HG03139 (cell line): ENCODE data around the gene MYO18A.

ENCODE experiments used
- ATAC-seq: cut with Tn5 transposase; IDR thresholded peaks from one replicate; pipeline ENCODE4 v1.9.1; 2021; ENCODE audit not compliant: unreplicated experiment

MYO18A gene

DNA sequence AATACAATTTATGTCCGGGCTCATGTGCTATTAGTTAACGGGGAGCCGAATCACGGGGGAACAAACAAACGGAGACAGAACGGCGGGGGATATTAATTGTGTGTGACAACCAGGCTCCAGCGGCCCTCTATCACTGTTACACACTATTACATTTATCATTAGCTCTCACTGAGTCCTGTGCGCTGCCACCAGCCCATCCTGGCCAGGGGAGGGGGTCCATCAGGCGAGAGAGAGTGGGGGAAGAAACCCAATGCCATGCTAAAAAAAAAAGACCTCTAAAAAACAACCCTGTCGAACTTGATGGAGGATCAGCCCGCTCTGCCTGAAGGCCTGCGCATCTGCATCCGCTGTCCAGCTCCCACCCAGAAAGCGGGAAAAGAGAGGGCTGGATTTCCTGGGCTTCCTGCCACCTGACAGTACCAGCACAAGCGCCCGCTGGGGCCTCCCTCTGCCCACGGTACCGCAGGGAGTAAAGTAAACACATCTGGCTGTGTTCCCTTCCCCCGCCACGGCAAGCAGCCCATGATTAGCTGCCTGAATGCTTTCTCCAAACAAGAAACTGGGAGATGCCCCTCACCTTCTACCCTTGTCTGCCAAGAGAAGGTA is 95.6 kb downstream of the MYO18A start:
- ATAC-seq: no peak

DNA sequence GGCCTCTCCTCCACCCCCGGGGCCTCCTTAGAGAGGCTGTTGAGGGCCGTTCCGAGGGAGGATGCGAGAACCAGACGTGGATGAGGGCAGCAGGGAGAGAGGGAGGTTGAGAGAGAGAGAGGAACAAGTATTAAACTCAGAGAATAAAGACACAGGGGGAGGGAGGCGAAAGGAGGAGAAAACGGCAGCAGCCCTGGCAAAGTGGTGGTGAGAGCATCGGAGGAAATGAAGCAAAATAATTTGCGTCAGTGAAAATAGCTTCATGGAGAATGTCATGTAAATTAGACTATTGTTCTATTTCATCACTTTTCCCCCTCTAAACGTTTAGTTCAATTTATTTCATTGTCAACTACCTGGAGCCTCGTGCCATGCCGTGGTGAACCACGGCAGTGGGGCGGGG is 99.2 kb downstream of the MYO18A start:
- no peak for ATAC-seq

DNA sequence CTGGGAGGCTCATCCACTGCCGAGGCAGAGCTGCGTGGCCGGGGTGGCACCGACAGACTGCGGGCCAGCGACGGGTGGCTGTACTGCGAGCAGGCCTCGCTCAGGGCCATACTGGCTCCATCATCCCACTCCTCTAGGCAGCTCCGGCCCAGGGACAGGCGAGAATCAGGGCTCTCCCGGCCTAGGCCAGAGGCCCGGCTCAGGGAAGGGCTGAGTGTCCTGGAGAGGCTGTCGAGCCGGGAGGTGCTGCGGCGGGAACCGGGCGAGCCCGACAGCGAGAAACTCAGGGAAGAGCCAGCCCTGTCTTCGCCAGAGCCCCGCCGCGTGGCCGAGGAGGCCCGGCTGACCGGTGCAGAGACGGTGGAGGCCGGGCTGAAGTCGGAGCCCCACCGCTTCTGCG is 99.9 kb downstream of the MYO18A start:
- ATAC-seq: no peak

DNA sequence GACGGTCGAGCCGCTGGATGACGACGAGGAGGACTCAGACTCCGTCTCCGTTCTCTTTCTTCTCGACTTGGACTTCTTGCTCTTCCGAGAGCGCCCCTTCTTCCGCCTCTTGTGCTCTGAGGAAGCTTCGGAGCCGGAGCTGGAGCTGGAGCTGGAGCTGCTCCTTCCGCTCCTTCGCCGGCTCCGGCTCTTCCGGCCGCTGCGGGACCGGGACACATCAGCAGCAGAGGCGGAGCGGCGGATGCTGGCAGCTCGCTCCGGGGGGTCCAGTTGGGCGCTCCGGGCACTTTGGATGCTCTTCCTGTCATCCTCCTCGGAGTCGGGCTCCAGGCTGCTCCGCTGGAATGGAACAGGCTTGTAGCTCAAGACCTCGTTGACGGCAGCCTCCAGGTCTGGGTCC is 100.3 kb downstream of the MYO18A start:
- ATAC-seq: no peak

DNA sequence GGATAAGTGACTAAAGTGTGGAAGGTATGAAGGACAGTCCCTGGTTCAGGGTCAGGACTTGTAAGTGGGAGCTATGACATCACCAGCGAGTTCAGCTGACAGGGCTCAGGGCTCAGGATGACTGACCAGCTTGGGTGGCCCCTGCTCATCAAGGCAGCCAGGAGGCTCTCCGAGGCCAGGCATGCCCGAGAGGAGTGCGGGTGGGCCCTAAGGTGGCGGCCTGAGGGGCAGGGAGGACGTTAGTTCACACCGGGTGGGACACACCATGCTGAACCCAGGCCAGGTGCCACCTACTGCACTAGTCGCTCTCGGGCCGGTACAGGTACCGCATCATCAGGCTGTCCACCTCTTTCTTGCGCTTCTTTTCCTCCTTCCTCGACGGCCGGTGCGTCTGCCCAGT is 100.8 kb downstream of the MYO18A start:
- no peak for ATAC-seq

DNA sequence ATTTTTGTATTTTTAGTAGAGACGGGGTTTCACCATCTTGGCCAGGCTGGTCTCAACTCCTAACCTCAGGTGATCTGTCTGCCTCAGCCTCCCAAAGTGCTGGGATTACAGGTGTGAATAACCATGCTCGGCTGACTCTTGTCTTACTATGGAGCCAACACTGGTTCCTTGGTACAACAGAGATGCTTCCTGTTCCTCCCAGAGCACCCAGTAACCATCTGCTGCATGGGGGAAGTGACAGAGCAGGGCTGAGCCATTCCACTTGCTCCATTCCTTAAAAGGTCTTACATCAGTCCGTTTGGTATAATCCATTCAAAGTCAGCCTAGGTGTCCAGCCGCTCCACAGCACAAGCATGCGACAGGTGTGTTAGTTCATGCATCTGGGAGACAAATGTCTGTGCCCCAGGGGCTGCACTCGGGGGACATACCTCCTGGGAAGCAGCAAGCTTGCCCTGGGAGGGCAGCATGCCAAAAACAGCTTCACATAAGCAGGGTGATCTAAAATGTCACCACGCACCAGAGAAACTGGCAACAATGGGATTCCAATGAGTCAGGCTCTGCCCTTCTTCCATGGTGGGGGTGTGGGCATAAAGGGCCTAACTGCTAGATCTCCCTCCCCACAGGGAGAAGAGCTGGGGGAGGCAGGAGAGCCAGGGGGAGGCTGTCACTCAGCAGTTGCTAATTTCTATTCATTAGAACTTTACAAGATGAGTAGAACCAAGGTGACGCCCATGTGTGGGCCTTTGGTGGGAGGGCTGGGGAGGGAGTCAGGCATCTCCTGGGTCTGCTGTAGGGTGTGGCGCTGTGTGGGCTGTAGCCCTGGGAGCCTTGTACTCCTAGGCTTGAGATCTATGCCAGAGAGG is 101.8 kb downstream of the MYO18A start:
- no peak for ATAC-seq

DNA sequence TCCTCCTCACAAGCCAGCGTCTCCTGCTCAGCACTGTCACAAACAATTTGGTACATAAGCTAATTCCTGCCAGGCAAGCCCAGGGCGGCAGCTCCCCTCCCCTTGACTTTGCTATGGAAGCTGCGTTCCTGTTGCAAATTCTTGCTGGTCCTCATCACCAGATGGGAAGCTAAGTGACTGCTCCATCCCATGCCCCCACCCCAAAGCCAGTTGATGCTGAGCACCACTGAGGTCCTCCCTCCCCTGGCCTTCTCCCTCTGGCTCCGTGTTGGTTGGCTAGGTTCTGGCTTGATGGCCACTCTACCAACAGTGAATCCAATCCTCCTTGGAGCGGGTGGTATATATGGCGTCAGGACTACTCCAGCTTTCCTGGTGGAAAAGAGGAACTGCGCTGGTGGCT is 102.9 kb downstream of the MYO18A start:
- no peak for ATAC-seq

DNA sequence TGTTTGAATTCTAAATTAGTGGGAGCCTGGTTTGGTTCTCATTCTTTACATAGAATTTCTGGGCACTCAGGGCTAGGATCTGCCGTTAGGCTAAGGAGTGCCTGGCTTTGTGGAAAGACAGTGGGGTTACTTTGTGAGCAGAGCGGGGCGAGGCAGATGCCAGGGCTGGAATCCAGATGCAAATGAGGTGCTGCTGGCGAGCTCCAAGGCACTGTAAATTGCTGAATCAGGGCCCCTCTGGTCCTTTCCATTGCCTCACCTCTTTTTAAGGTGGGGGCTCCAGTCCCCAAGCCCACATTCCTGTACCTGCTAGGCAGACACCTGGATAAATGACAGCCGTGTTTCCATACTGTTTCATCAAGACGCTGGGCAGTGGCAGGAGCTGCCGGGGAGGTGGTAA is 103.5 kb downstream of the MYO18A start:
- no peak for ATAC-seq

DNA sequence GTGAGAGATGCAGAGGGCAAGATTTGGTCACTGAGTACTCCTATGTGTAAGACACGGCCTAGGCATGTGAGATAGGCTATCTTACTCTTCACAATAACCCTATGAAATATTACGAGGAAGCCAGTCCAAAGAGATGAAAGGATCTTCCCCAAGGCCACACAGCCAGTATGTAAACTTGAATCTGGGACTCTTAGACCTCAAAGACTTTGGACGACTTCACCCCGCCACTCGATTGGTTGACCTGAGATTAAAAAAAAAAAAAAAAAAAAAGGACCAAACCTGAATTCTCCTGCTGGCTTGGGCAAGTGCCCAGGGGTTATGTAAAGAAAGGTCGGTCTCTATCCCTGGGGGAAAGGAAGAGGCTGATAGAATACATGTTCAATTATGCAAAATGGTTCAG is 104.1 kb downstream of the MYO18A start:
- no peak for ATAC-seq

DNA sequence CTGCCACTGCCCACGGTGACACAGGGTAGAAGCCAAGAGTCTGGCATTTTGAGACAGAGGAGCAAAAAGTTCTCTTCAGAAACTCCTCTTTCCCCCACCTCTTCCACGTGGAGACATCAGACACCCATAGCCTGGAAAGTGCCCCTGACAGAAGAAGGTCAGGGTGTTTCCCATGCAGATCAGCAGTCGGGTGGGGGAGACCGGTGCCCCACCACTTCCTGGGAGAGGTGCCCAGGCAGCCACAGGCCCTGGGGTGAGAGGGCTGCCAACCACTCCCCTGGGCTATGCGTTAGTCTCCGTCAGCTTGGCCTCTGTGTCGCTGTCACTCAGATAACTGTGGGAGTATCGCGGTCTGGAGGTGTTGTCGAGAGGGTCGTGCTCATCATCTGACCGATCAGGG is 105.7 kb downstream of the MYO18A start:
- ATAC-seq: no peak

DNA sequence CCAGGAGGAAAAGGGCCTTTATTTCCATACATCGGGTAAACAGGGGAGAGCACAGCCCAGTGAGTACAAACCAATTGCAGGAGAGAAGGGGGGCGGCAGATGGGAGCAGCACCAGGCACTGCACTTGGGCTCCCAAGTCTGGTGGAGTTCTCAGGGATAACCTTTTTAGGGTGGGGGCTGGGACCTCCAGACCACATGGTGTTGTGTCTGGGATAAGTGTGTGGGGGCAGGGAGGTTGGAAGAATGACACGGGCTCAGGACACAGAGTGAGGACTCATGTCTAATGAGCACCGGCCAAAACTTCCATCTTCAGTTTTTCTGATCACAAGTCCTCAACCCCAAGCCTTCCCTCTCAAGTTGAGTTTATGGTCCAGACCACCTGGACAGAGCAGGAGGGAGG is 106.7 kb downstream of the MYO18A start:
- no peak for ATAC-seq

DNA sequence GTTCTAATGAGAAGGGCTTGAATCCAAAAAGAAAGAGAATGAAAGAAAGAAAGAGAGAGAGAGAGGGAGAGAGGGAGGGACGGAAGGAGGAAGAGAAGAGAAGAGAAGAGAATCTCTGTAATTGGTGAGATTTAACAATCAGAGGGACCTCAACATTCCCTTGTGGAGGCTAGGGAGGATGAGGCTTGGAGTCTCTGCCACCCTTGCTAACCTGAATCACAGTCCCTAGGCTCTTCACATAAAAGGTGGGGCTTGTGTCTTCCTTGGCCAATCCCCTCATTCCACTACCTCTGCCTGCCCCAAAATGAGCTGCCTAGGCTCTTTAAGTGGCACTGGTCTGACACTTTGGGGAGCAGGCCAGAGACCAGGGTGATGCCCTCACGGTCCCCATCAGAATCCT is 107.2 kb downstream of the MYO18A start:
- no peak for ATAC-seq

DNA sequence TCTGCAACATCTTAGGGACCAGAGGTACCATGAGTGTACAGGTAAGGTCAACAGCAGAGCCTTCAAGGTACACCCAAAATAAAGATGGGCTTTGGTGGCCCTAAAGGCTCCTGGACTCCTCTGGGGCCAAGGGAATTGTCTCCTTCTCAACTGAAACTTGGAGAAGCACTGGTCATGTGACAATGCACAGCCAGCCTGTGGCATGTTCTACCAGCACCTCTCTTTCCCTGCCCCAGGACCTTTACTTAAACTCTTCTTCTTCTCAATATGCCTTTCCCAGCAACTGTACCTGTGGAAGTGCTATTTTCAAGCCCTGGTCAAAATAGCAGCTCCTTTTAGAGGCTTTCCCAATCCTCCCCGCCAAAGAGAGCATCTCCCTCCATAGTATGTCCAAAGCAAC is 108.9 kb downstream of the MYO18A start:
- ATAC-seq: no peak

DNA sequence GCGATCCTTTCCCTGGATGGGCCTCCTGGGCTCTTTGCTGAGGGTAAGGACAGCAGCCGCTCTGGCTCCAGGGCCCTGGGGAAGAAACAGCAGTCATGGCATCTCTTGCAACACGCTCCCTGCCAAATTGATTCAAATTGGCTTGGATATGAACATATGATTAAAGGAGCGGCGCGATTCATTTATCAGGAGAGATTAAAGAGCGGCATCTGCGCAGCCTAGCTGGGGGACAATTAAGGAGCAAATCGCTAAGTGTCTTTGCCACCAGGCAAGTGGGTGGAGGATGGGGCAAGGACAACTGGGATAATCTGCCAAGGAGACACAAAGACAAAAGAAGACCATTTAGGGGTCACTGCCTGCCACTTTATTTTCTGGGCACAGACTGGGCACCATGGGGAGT is 109.4 kb downstream of the MYO18A start:
- ATAC-seq: no peak

DNA sequence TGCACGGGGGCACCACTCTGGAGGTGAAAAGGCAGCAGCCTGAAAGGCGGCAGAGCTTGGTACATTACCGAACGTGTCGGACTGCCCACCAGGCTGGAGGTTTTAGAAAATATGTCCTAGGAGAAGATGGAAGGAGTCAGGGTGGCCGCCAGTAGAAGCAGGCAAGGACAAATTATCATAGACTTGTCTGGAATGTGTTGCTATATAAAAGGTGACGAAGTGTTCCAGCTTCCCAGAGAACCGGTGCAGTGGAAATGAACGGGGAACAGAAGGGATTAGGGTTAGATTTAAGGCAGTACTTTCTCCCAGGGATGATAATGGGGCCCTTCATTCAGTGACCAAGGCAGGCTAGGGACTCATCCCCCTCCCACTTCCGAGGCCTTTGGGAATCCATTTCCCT is 109.9 kb downstream of the MYO18A start:
- no peak for ATAC-seq

DNA sequence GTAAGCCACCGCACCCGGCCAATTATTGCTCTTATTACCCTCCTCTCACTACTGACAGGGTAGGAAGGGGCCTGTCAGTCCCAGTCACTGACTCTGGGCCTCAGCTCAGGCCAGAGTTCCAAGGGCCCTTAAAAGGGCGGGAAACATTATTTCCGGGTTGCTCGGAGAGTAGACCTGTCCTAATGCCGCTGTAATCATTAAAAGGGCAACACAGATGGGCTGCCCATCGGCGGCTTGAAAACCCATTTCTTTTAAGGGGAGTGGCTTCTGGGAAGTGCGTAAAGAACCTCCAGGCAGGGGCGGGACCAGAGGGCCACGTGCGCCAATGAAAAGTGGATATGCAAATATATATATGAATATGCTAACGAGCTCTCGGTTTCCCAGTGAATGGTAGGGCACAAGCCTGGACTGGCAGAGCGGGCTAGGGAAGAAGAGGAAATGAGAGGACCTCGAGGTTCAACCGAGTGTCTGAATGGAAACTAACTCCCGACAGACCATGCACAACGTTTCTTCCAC is 110.6 kb downstream of the MYO18A start:
- ATAC-seq: no peak

DNA sequence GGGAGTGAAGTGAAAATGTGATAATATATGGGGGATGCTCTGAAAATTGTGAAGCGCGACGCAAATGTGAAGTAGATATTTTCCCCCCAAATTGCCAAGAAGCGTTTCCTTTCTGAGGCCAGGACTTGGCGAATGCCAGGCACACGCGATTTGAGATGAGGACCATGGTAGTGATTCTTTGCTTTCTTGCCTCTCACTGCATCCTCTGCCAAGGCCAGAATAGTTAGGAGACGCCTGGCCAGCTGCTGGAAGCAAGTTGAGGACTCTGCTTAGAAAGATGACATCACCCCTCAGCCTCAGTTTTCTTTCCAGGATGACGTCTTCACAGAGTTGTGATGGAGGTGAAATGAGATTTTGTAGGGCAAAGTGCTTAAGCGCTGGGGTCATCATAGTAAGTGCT is 111.4 kb downstream of the MYO18A start:
- no peak for ATAC-seq

DNA sequence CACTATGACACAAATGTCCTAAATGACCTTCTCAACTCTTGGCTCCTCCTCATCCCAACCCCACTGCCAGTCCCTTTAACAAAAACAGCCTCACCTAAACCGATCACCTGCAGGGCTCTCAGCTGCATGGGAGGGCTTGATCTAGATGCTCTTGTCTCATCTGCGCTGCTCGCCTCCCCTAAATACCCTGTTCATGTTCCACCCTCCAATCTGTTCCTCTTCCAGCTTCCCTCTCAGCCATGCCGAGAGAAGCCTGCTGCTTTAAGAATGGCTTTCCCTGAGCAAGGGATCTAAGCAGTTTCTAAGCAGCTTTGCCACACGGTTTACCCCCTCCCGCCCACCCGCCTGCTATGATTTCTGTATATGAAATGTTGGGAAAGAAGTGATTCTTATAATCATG is 113.6 kb downstream of the MYO18A start:
- ATAC-seq: no peak

DNA sequence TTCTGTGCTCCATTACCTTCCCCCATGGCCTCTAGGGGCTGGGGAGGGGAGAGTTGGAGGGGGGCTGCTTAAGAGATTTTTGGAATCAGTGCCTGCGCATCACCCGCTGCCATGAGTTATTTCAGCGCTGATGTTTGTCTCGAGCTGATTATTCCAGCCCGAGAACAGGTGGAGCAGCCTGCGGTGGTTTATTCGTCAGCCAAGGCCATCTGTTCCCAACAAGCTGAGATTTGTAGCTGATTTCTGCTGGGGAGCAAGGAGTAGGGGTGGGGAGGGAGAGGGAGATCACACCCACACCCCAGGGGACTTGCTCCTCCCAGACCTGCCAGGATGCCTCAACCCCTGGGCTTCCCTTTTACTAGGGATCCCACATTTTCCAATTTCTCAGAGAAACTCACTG is 114.2 kb downstream of the MYO18A start:
- ATAC-seq: no peak

DNA sequence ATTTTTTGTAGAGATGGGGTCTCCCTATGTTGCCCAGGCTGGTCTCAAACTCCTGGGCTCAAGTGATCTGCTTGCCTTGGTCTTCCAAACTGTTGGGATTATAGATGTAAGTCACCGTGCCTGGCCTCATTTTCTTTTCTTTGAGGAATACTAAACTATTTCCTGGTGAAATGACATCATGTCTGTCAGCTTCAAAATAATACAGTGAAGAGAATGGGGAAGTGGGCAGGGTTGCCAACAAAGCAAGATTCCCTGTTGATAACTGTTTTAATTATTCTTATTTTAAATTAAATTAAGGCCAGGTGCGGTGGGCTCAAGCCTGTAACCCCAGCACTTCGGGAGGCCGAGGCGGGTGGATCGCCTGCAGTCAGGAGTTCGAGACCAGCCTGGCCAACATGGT is 116.2 kb downstream of the MYO18A start:
- ATAC-seq: no peak

DNA sequence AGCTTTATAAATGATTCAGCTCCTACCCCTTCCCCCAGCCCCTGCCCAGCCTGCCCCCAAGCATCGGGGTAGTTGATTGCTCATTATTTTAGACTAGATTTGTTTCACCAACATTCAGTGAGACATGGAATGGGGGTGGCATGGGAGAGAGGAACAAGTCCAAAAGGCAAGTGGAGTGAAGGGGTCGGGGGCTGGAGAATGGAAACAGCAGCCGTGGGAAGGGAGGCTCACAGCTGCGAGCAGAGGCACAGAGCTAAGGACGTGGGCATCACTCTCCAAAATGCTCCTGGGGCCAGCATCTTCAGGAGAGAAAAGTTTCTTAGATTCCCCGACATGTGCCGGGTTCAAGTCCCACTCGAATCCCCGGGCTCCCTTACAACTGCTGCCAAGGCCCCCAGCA is 118.0 kb downstream of the MYO18A start:
- ATAC-seq: no peak

DNA sequence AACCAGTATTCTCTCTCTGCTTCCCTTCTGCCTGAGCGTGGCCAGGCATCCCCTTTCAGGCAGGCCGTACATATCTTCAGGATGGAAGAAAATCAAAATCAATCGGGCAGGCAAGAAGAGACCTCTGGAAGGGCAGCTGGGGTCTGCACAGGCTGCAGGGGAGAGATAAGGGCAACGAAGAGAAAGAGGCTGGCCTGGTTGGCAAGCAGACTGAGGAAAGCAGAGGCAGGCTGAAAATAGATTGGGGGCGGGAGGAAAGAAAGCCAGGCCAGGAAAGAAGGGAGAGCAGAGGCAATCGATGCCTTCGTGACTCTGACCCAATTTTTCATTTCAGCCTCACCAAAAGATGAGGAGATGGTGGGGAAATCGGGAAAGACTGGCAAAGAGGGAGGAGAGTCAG is 119.2 kb downstream of the MYO18A start:
- ATAC-seq: no peak

DNA sequence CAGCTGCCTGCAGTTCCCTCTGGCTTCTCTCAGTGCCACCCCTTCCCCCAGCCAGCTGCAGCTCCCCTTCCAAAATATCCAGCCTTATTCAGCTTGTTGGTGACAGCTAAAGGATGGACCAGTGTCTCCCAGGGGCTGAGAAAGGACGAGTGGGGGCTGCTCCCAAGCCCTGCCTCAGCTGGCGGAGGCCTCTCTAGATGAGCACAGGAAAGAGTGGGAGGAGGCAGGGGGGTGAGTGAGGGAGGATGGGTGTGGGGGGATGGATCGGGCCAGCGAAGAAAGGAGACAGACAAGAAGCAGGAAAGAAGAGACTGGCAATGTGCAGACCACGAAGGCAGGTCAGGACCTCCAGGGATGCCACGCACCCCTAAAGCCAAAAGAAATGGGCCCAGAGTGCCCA is 119.7 kb downstream of the MYO18A start:
- no peak for ATAC-seq
